IPS-15b (cell line): ENCODE measurements around the gene ACIN1.
A peak's percentile ranks its signal among the peaks of the same experiment; 100 is the strongest.

Experiments used
- H3K27me3 ChIP-seq: one replicate; pipeline ENCODE4 v1.6.1; 2013; ENCODE audit warnings: low read length; ENCODE audit not compliant: control insufficient read depth, insufficient read depth
- H3K36me3 ChIP-seq: one replicate; pipeline ENCODE4 v1.6.1; 2013; ENCODE audit warnings: low read length; ENCODE audit not compliant: control insufficient read depth, insufficient read depth
- H3K4me1 ChIP-seq: one replicate; pipeline ENCODE4 v1.6.1; 2013; ENCODE audit warnings: mild to moderate bottlenecking, low read length; ENCODE audit not compliant: control insufficient read depth, insufficient read depth
- H3K4me3 ChIP-seq: one replicate; pipeline ENCODE4 v1.5.1; 2013; ENCODE audit warnings: low read depth, low read length
- H3K9ac ChIP-seq: one replicate; pipeline ENCODE4 v1.6.1; 2013; ENCODE audit warnings: low read depth, mild to moderate bottlenecking, low read length
- H3K9me3 ChIP-seq: one replicate; pipeline ENCODE4 v1.6.1; 2013; ENCODE audit warnings: mild to moderate bottlenecking, low read length; ENCODE audit not compliant: control insufficient read depth, insufficient read depth

Gene ACIN1

GRCh38 chr14:23094666-23095195, at the start of gene ACIN1:
TSS of gene ACIN1 (minus strand) at chr14:23095136. CDS start at chr14:23095112, 24 bp downstream.
- H3K9ac ChIP-seq = peak within 1 kb of the TSS; percentile 98
- peaks cover 19% of the 10 kb centered on the region for H3K36me3 ChIP-seq
- H3K4me1 ChIP-seq = no peaks in the 10 kb centered on the region
- no peaks in the 10 kb centered on the region for H3K27me3 ChIP-seq
- H3K4me3 ChIP-seq = peak within 1 kb of the TSS; percentile 96
- no peaks in the 10 kb centered on the region for H3K9me3 ChIP-seq

GRCh38 chr14:23143911-23144310, 49.0 kb upstream of the ACIN1 start:
- Histone ChIP-seq H3K9ac (no peak overlapping the region), H3K36me3 (peaks cover 27% of the 10 kb centered on the region), H3K27me3 (no peaks in the 10 kb centered on the region), H3K9me3 (no peaks in the 10 kb centered on the region), H3K4me3 (no peak overlapping the region), H3K4me1 (no peaks in the 10 kb centered on the region)

- H3K4me3 ChIP-seq = no peak overlapping the region
- peaks cover 38% of the 10 kb centered on the region for H3K36me3 ChIP-seq
- H3K9ac ChIP-seq = no peak overlapping the region
- no peaks in the 10 kb centered on the region for H3K9me3 ChIP-seq
- H3K27me3 ChIP-seq = no peaks in the 10 kb centered on the region
- no peaks in the 10 kb centered on the region for H3K4me1 ChIP-seq
Measured at GRCh38 chr14:23142826-23143225, 47.9 kb upstream of the ACIN1 start.

GRCh38 chr14:23141706-23142444, 46.9 kb upstream of the ACIN1 start:
- Histone ChIP-seq H3K4me1 (no peaks in the 10 kb centered on the region), H3K9ac (no peak overlapping the region), H3K9me3 (no peaks in the 10 kb centered on the region), H3K36me3 (peaks cover 42% of the 10 kb centered on the region), H3K27me3 (no peaks in the 10 kb centered on the region), H3K4me3 (no peak overlapping the region)

- H3K9me3 ChIP-seq = no peaks in the 10 kb centered on the region
- H3K27me3 ChIP-seq = no peaks in the 10 kb centered on the region
- no peak overlapping the region for H3K9ac ChIP-seq
- no peak overlapping the region for H3K4me3 ChIP-seq
- no peaks in the 10 kb centered on the region for H3K4me1 ChIP-seq
- peaks cover 48% of the 10 kb centered on the region for H3K36me3 ChIP-seq
Measured at GRCh38 chr14:23140371-23140770, 45.4 kb upstream of the ACIN1 start.

- H3K4me3 ChIP-seq = no peak overlapping the region
- peaks cover 48% of the 10 kb centered on the region for H3K36me3 ChIP-seq
- H3K9ac ChIP-seq = no peak overlapping the region
- no peaks in the 10 kb centered on the region for H3K4me1 ChIP-seq
- no peaks in the 10 kb centered on the region for H3K9me3 ChIP-seq
- no peaks in the 10 kb centered on the region for H3K27me3 ChIP-seq
Measured at GRCh38 chr14:23139874-23140273, 44.9 kb upstream of the ACIN1 start.

- Histone ChIP-seq H3K4me1 (no peaks in the 10 kb centered on the region), H3K9me3 (no peaks in the 10 kb centered on the region), H3K4me3 (no peak overlapping the region), H3K9ac (no peak overlapping the region), H3K27me3 (no peaks in the 10 kb centered on the region), H3K36me3 (peaks cover 44% of the 10 kb centered on the region)
Measured at GRCh38 chr14:23137813-23138535, 43.0 kb upstream of the ACIN1 start.

- Histone ChIP-seq H3K4me1 (no peaks in the 10 kb centered on the region), H3K9me3 (no peaks in the 10 kb centered on the region), H3K27me3 (no peaks in the 10 kb centered on the region), H3K4me3 (no peak overlapping the region), H3K36me3 (peaks cover 40% of the 10 kb centered on the region), H3K9ac (no peak overlapping the region)
Measured at GRCh38 chr14:23137192-23137812, 42.4 kb upstream of the ACIN1 start.

- H3K4me1 ChIP-seq = no peaks in the 10 kb centered on the region
Measured at GRCh38 chr14:23136566-23137133, 41.7 kb upstream of the ACIN1 start.

GRCh38 chr14:23132970-23133369, 38.0 kb upstream of the ACIN1 start:
- Histone ChIP-seq H3K9ac (no peak overlapping the region), H3K4me3 (no peak overlapping the region), H3K27me3 (no peaks in the 10 kb centered on the region), H3K9me3 (no peaks in the 10 kb centered on the region), H3K36me3 (peaks cover 38% of the 10 kb centered on the region), H3K4me1 (no peaks in the 10 kb centered on the region)

More at GRCh38 chr14:23136566-23137133, 41.7 kb upstream of the ACIN1 start:
- Histone ChIP-seq H3K27me3 (no peaks in the 10 kb centered on the region), H3K9me3 (no peaks in the 10 kb centered on the region), H3K36me3 (peaks cover 41% of the 10 kb centered on the region), H3K4me3 (no peak overlapping the region), H3K9ac (no peak overlapping the region)

GRCh38 chr14:23131482-23131881, 36.5 kb upstream of the ACIN1 start:
- Histone ChIP-seq H3K4me3 (no peak overlapping the region), H3K4me1 (no peaks in the 10 kb centered on the region), H3K27me3 (no peaks in the 10 kb centered on the region), H3K9me3 (no peaks in the 10 kb centered on the region), H3K9ac (no peak overlapping the region), H3K36me3 (peaks cover 32% of the 10 kb centered on the region)
